OCI-LY1 (cell line): Measurements from ENCODE around the gene FAM90A1.
"Not testable (repeated sequence)": the region's sequence is repeated elsewhere in the genome, so short reads cannot be mapped to it uniquely, and the experiment has no call there.

Experiments
- CTCF ChIP-seq: fragments of 200-600 bp; sonication (generic), shearing (Covaris generic); IDR thresholded peaks from 2 replicates; pipeline ENCODE4 v1.5.1; 2017; ENCODE audit warnings: mild to moderate bottlenecking, antibody characterized with exemption, low read length, moderate library complexity, mixed read lengths
- EZH2 ChIP-seq: fragments of 200-600 bp; sonication (generic), shearing (Covaris generic); IDR thresholded peaks from 2 replicates; pipeline ENCODE4 v1.8.0; 2017; ENCODE audit warnings: borderline replicate concordance, mixed run types, mild to moderate bottlenecking, antibody characterized with exemption, low read length, moderate library complexity, mixed read lengths

- TF ChIP-seq EZH2, result not testable (repeated sequence)
- TF ChIP-seq CTCF, result peak; percentile 66
Observed at GRCh38 chr12:8231666-8232608, 4.5 kb upstream of the FAM90A1 start.
